Measurements from ENCODE around the gene SETD5.
A peak's percentile ranks its signal among the peaks of the same experiment; 100 is the strongest.

SETD5 gene

DNA sequence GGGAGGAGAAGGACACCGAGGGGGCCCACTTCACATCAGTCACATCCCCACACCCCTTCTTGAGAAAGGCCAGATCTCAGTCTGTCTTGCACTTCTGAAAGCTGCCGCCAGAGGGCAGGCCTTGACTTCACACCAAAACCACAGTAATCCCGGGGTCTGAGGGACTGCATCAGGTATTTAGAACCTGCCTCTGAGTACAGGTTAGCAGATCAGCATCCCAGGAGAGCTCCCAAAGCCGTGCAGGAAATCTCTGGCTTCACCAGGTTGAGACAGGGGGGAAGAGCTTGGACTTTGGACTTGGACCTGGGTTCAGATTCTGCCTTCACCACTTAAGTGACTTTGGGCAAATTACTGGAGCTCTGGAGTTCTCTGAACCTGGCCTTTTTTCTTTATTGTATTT is 105.9 kb downstream of the SETD5 start:
- H3K4me3 ChIP-seq (ENCODE audit: control insufficient read depth, low read depth, low read length), result no peak overlapping the region
- peak; percentile 92 for TF ChIP-seq CTCF (IDR thresholded peaks at IDR 0.05; ENCODE audit: control insufficient read depth, insufficient read depth, low read depth, low read length, missing control alignments)
- DNase-seq (ENCODE audit: low read depth), result peak; percentile 5

- no peak for TF ChIP-seq CTCF (IDR thresholded peaks at IDR 0.05; ENCODE audit: control insufficient read depth, insufficient read depth, low read depth, low read length, missing control alignments)
Observed at GRCh38 chr3:9507586-9508578, 110.5 kb downstream of the SETD5 start.

DNA sequence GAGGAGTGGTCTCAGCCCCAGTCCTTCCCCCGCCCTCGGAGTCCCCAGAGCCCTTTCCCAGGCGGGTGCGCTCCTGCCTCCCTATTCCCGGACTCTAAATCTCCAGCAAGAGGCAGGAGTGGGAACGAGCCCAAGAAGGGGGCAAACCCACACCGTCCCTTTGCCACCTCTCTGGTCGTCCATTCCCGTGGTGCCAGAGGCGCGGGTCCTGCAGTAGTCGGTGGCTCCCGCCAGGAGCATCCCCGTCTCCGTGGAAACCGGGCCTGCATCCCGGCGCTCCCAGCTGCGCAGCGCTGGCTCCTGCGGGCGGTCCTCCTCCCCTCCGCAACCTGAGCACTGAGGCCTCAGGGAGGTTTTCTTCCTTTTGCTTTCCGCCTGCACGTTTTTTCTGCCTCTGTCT is 111.4 kb downstream of the SETD5 start:
- TF ChIP-seq CTCF (IDR thresholded peaks at IDR 0.05; ENCODE audit: control insufficient read depth, insufficient read depth, low read depth, low read length, missing control alignments), result no peak
- no peak overlapping the region for H3K4me3 ChIP-seq (ENCODE audit: control insufficient read depth, low read depth, low read length)
- DNase-seq (ENCODE audit: low read depth), result no peak

More at GRCh38 chr3:9507586-9508578, 110.5 kb downstream of the SETD5 start:
- no peak for DNase-seq (ENCODE audit: low read depth)
- no peak overlapping the region for H3K4me3 ChIP-seq (ENCODE audit: control insufficient read depth, low read depth, low read length)

GRCh38 chr3:9512456-9513045 is 115.1 kb downstream of the SETD5 start:
- DNase-seq (ENCODE audit: low read depth), result no peak
- TF ChIP-seq CTCF (IDR thresholded peaks at IDR 0.05; ENCODE audit: control insufficient read depth, insufficient read depth, low read depth, low read length, missing control alignments), result no peak
- no peak overlapping the region for H3K4me3 ChIP-seq (ENCODE audit: control insufficient read depth, low read depth, low read length)

DNA sequence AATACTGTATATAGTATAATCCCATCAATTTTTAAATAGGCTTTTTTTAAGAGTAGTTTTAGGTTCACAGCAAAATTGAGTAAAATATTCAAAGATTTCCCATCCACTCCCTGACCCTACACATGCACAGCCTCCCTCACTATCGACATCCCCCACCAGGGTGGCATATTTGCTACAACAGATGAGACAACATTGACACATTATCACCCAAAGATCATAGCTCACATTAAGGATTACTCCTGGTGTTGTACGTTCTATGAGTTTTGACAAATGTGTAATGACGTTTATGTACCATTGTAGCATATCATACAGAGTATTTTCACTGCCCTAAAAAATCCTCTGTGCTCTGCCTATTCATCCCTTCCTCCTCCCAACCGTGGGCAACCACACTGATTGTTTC is 116.9 kb downstream of the SETD5 start:
- DNase-seq (ENCODE audit: low read depth), result no peak
- no peak for TF ChIP-seq CTCF (IDR thresholded peaks at IDR 0.05; ENCODE audit: control insufficient read depth, insufficient read depth, low read depth, low read length, missing control alignments)

GRCh38 chr3:9514956-9515355 is 117.5 kb downstream of the SETD5 start:
- DNase-seq (ENCODE audit: low read depth), result no peak
- no peak overlapping the region for H3K4me3 ChIP-seq (ENCODE audit: control insufficient read depth, low read depth, low read length)
- TF ChIP-seq CTCF (IDR thresholded peaks at IDR 0.05; ENCODE audit: control insufficient read depth, insufficient read depth, low read depth, low read length, missing control alignments), result no peak

More for the DNA sequence above, 116.9 kb downstream of the SETD5 start:
- no peak overlapping the region for H3K4me3 ChIP-seq (ENCODE audit: control insufficient read depth, low read depth, low read length)
